ENCODE data around the gene DLG2. TPM values are rescaled to one million over a fixed set of nuclear protein-coding genes. Genes with fewer than 3 reads are reported as not detected.
"Not testable (repeated sequence)": the region's sequence is repeated elsewhere in the genome, so short reads cannot be mapped to it uniquely, and the experiment has no call there.

The DLG2 gene
- total and polyA plus RNA-seq, 7 donors = 0.60 to 25.8 (median 9.7) TPM; not detected in 1

GRCh38 chr11:83456566-83456965 lies 2170.6 kb downstream of the DLG2 start:
- Histone ChIP-seq H3K4me3 (no peak overlapping the region), H3K27me3 (no peaks in the 10 kb centered on the region), H3K36me3 (no peaks in the 10 kb centered on the region), H3K27ac (no peak overlapping the region), H3K9me3 (no peaks in the 10 kb centered on the region), H3K4me1 (no peaks in the 10 kb centered on the region)
- intact Hi-C loops (cut with DNase I) = no loop called here
- no peak for TF ChIP-seq POLR2A (IDR thresholded peaks at IDR 0.05)
- TF ChIP-seq POLR2AphosphoS5 (IDR thresholded peaks at IDR 0.05) = no peak
- no peak for TF ChIP-seq CTCF (IDR thresholded peaks at IDR 0.05)
- TF ChIP-seq EP300 (IDR thresholded peaks at IDR 0.05) = no peak
- no peak for DNase-seq
- WGBS, 2 donors = 87 to 90% methylated on average over 8 of the region's 8 CpGs

GRCh38 chr11:83456075-83456474 lies 2171.1 kb downstream of the DLG2 start:
- H3K4me3 ChIP-seq = no peak overlapping the region
- TF ChIP-seq POLR2AphosphoS5 (IDR thresholded peaks at IDR 0.05) (no peak), POLR2A (IDR thresholded peaks at IDR 0.05) (no peak)
- intact Hi-C loops (cut with DNase I) = no loop called here
- H3K36me3 ChIP-seq = no peaks in the 10 kb centered on the region
- DNase-seq = no peak
- 61 to 70% methylated on average over 11 of the region's 11 CpGs for WGBS, 2 donors
- H3K27me3 ChIP-seq = no peaks in the 10 kb centered on the region
- H3K27ac ChIP-seq = no peak overlapping the region
- H3K9me3 ChIP-seq = no peaks in the 10 kb centered on the region
- no peaks in the 10 kb centered on the region for H3K4me1 ChIP-seq

GRCh38 chr11:83455356-83455755 lies 2171.8 kb downstream of the DLG2 start:
- Histone ChIP-seq H3K9me3 (no peaks in the 10 kb centered on the region), H3K4me1 (no peaks in the 10 kb centered on the region), H3K36me3 (no peaks in the 10 kb centered on the region), H3K27ac (no peak overlapping the region), H3K4me3 (no peak overlapping the region), H3K27me3 (no peaks in the 10 kb centered on the region)
- TF ChIP-seq CTCF (IDR thresholded peaks at IDR 0.05) (no peak), EP300 (IDR thresholded peaks at IDR 0.05) (no peak), POLR2A (IDR thresholded peaks at IDR 0.05) (no peak), POLR2AphosphoS5 (IDR thresholded peaks at IDR 0.05) (no peak)
- no peak for DNase-seq
- WGBS, 2 donors = 80% methylated on average over 3 of the region's 3 CpGs
- intact Hi-C loops (cut with DNase I) = no loop called here

GRCh38 chr11:83454674-83455073 lies 2172.5 kb downstream of the DLG2 start:
- H3K4me1 ChIP-seq = no peaks in the 10 kb centered on the region
- WGBS, 2 donors = 69 to 77% methylated on average over 1 of the region's 1 CpG
- H3K9me3 ChIP-seq = no peaks in the 10 kb centered on the region

GRCh38 chr11:83449338-83449913 lies 2177.7 kb downstream of the DLG2 start:
- Histone ChIP-seq H3K4me1 (no peaks in the 10 kb centered on the region), H3K4me3 (no peak overlapping the region), H3K27me3 (no peaks in the 10 kb centered on the region), H3K9me3 (no peaks in the 10 kb centered on the region), H3K36me3 (no peaks in the 10 kb centered on the region), H3K27ac (no peak overlapping the region)
- no peak for TF ChIP-seq EP300 (IDR thresholded peaks at IDR 0.05)
- TF ChIP-seq POLR2A (IDR thresholded peaks at IDR 0.05) = no peak
- DNase-seq = no peak
- intact Hi-C loops (cut with DNase I) = no loop called here
- WGBS, 2 donors = 83 to 85% methylated on average over 4 of the region's 4 CpGs

More at GRCh38 chr11:83454674-83455073, 2172.5 kb downstream of the DLG2 start:
- TF ChIP-seq POLR2A (IDR thresholded peaks at IDR 0.05) (no peak), CTCF (IDR thresholded peaks at IDR 0.05) (no peak), EP300 (IDR thresholded peaks at IDR 0.05) (no peak), POLR2AphosphoS5 (IDR thresholded peaks at IDR 0.05) (no peak)
- Histone ChIP-seq H3K36me3 (no peaks in the 10 kb centered on the region), H3K27ac (no peak overlapping the region), H3K27me3 (no peaks in the 10 kb centered on the region), H3K4me3 (no peak overlapping the region)
- no peak for DNase-seq
- intact Hi-C loops (cut with DNase I) = no loop called here

- no peak overlapping the region for H3K27ac ChIP-seq
- no peaks in the 10 kb centered on the region for H3K36me3 ChIP-seq
- no peaks in the 10 kb centered on the region for H3K27me3 ChIP-seq
- 92 to 95% methylated on average over 2 of the region's 2 CpGs for WGBS, 2 donors
- no peaks in the 10 kb centered on the region for H3K9me3 ChIP-seq
- H3K4me1 ChIP-seq = no peaks in the 10 kb centered on the region
- TF ChIP-seq CTCF (IDR thresholded peaks at IDR 0.05) (no peak), EP300 (IDR thresholded peaks at IDR 0.05) (no peak), POLR2A (IDR thresholded peaks at IDR 0.05) (no peak), POLR2AphosphoS5 (IDR thresholded peaks at IDR 0.05) (no peak)
- no peak for DNase-seq
- intact Hi-C loops (cut with DNase I) = no loop called here
- H3K4me3 ChIP-seq = no peak overlapping the region
Observed at GRCh38 chr11:83448686-83449085, 2178.5 kb downstream of the DLG2 start.

- H3K27ac ChIP-seq; H3K9me3 ChIP-seq; H3K27me3 ChIP-seq; DNase-seq; H3K4me3 ChIP-seq; intact Hi-C loops (cut with DNase I); H3K36me3 ChIP-seq; H3K4me1 ChIP-seq: not testable (repeated sequence)
- 72 to 81% methylated on average over 6 of the region's 6 CpGs for WGBS, 2 donors
Observed at GRCh38 chr11:83443880-83444279, 2183.3 kb downstream of the DLG2 start.

Measured in sigmoid colon (tissue), 7 donors.